IPS-18a (cell line): ENCODE measurements around the gene EML4.

Experiments used
- H3K27ac ChIP-seq: one replicate; pipeline ENCODE4 v1.5.1; 2013; ENCODE audit warnings: low read length
- H3K27me3 ChIP-seq: one replicate; pipeline ENCODE4 v1.6.1; 2013; ENCODE audit warnings: mild to moderate bottlenecking, low read length; ENCODE audit not compliant: control insufficient read depth, insufficient read depth
- H3K36me3 ChIP-seq: one replicate; pipeline ENCODE4 v1.6.1; 2013; ENCODE audit warnings: low read depth, low read length; ENCODE audit not compliant: control insufficient read depth
- H3K4me1 ChIP-seq: one replicate; pipeline ENCODE4 v1.6.1; 2013; ENCODE audit warnings: low read depth, low read length; ENCODE audit not compliant: control insufficient read depth
- H3K4me3 ChIP-seq: one replicate; pipeline ENCODE4 v1.5.1; 2013; ENCODE audit warnings: low read length
- H3K9ac ChIP-seq: one replicate; pipeline ENCODE4 v1.6.1; 2013; ENCODE audit warnings: mild to moderate bottlenecking, low read length, moderate library complexity
- H3K9me3 ChIP-seq: one replicate; pipeline ENCODE4 v1.6.1; 2013; ENCODE audit warnings: low read depth, low read length; ENCODE audit not compliant: control insufficient read depth

EML4 gene

GRCh38 chr2:42140496-42140895 lies 28.7 kb upstream of the EML4 start:
- peaks cover 18% of the 10 kb centered on the region for H3K4me1 ChIP-seq
- no peaks in the 10 kb centered on the region for H3K9me3 ChIP-seq
- no peaks in the 10 kb centered on the region for H3K36me3 ChIP-seq
- H3K27ac ChIP-seq = no peak overlapping the region
- H3K4me3 ChIP-seq = no peak overlapping the region
- H3K9ac ChIP-seq = no peak overlapping the region
- H3K27me3 ChIP-seq = no peaks in the 10 kb centered on the region

DNA sequence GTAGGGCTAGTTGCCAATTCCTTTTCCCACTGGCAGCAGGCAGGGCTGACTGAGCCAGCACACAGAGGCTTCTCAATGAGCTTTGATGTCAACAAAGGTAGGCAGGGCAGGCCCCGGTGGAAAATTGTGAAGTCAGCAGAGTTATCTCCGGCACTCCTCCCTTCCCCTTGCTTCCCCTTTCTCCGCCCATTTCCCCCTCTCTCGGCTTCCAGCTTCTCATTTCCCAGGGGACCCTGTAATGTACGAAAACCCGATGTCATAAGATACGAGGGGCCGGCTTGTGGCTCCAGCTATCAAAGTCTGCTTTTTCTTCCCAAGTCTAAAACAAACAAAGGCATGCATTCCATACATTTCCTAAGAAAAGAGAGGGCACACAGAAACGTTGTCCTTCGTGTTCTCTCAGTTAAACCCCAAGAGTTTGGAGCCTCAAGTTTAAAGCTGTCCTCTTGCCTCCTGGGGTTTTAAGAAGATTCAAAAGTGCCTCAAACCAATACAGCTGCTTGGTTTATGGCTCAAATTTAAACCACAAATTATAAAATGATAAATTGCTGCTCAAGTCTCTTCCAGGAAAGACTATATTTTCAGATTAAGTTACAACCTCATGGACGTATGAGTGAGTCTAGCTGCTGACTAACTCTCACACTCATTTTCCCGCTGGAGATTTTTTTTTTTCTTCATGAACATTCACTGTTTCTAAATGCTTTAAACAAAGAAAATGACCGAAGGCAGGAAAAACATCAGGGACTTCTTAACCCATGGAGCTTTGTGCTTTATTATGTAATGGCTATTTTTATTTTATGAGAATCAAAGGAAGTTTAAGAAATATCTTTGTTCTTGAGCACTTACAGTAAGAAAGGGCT lies 27.2 kb upstream of the EML4 start:
- H3K9ac ChIP-seq = peak overlapping the region; percentile 33

GRCh38 chr2:42142547-42143184 lies 26.5 kb upstream of the EML4 start:
- Histone ChIP-seq H3K4me3 (no peak overlapping the region), H3K4me1 (peaks cover 18% of the 10 kb centered on the region), H3K27me3 (no peaks in the 10 kb centered on the region), H3K9me3 (no peaks in the 10 kb centered on the region), H3K36me3 (no peaks in the 10 kb centered on the region), H3K27ac (no peak overlapping the region), H3K9ac (no peak overlapping the region)

More for the DNA sequence above, 27.2 kb upstream of the EML4 start:
- Histone ChIP-seq H3K27ac (no peak overlapping the region), H3K4me3 (peak overlapping the region; percentile 43), H3K36me3 (no peaks in the 10 kb centered on the region), H3K9me3 (no peaks in the 10 kb centered on the region), H3K27me3 (no peaks in the 10 kb centered on the region), H3K4me1 (peaks cover 18% of the 10 kb centered on the region)

DNA sequence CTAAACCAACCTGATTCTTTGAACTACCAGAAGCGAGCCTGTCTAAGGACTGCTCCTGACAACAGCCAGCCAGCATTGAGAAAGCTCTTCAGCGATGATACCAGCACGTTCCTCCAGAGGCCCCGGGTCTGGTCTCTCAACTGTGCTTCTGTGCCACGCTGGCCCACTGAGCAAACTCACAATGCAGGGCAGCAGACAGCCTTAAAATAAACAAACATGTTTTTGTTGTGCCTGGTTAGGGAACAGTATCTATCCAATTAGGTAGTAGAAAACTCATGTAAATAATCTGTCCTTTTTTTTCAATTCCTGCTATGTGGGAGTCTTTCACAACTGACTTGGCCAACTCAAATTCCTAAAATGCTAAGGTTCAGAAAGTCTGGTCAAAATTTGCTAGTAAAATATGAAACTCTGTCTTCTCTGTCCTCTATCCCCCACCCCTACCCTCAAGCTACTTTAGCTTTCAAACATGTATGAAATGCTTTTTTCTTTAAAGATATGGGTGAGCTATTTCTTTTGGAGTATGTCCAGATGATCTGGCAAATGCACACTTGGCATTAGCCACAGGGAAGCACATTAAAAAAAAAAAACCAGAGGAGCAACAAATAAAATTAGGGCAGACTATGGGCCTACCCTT lies 21.4 kb upstream of the EML4 start:
- no peaks in the 10 kb centered on the region for H3K27me3 ChIP-seq
- no peak overlapping the region for H3K9ac ChIP-seq
- no peak overlapping the region for H3K27ac ChIP-seq
- H3K9me3 ChIP-seq = no peaks in the 10 kb centered on the region
- no peaks in the 10 kb centered on the region for H3K36me3 ChIP-seq
- peaks cover 3% of the 10 kb centered on the region for H3K4me1 ChIP-seq
- no peak overlapping the region for H3K4me3 ChIP-seq

- no peaks in the 10 kb centered on the region for H3K9me3 ChIP-seq
- no peaks in the 10 kb centered on the region for H3K27me3 ChIP-seq
- no peak overlapping the region for H3K27ac ChIP-seq
- H3K4me1 ChIP-seq = peaks cover 6% of the 10 kb centered on the region
- H3K36me3 ChIP-seq = no peaks in the 10 kb centered on the region
- no peak overlapping the region for H3K4me3 ChIP-seq
- no peak overlapping the region for H3K9ac ChIP-seq
Measured at GRCh38 chr2:42150159-42150558, 19.0 kb upstream of the EML4 start.

DNA sequence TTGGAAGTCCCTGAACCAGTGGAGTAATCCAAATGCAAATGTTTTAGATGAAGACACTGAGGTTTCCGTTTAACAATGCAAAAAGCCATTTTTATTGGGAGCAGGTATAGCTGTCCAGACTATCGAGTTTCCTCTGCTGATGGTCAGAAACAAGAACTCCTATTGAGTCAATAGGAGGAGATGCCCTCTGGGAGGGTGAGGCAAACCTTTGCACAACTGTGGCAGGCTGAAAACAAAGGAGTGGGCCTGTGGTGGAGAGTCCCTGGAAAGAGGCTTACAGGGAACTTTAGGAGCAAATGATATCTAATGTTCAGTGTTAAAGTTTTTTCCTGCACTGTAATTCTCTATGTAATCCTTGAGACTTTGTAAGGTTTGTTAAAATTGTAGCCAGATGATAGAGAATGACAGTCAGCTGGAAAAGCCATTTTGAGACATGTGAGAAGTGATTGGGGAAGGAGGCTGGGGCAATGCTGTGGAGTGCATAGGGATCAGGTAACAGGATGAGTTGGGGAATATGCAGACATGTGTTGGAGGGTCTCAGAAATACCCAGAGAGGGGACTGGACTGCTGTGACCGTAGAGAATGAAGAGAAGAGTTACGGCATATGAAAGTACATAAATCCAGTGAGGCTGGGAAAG lies 15.1 kb upstream of the EML4 start:
- Histone ChIP-seq H3K27me3 (no peaks in the 10 kb centered on the region), H3K9me3 (no peaks in the 10 kb centered on the region), H3K9ac (no peak overlapping the region), H3K36me3 (no peaks in the 10 kb centered on the region), H3K27ac (no peak overlapping the region), H3K4me1 (peaks cover 11% of the 10 kb centered on the region), H3K4me3 (no peak overlapping the region)

DNA sequence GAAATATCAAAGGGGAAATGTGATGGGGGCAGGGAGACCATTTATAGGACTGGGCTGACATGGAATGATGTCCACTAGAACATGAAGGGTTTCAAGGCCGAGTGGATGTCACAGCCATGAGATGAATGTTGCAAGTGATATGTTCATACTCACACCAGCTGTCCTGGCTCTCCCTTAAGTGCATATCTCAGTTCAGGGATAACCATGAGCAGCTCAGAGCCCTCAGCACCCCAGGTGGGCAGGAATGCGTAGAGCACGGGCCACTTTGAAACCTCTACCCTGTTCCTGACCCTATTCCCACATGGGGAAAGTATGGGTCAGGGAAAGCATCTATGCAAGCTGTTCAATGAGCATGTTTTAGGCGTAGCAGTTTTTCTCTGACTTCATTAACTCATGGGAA lies 12.4 kb upstream of the EML4 start:
- no peak overlapping the region for H3K4me3 ChIP-seq

GRCh38 chr2:42161444-42161843 lies 7.7 kb upstream of the EML4 start:
- Histone ChIP-seq H3K36me3 (no peaks in the 10 kb centered on the region), H3K4me1 (peaks cover 4% of the 10 kb centered on the region), H3K27ac (no peak overlapping the region), H3K4me3 (no peak overlapping the region), H3K9me3 (no peaks in the 10 kb centered on the region), H3K9ac (no peak overlapping the region), H3K27me3 (no peaks in the 10 kb centered on the region)

More for the DNA sequence above, 12.4 kb upstream of the EML4 start:
- no peak overlapping the region for H3K27ac ChIP-seq
- H3K36me3 ChIP-seq = no peaks in the 10 kb centered on the region
- no peak overlapping the region for H3K9ac ChIP-seq
- H3K27me3 ChIP-seq = no peaks in the 10 kb centered on the region
- peaks cover 11% of the 10 kb centered on the region for H3K4me1 ChIP-seq
- H3K9me3 ChIP-seq = no peaks in the 10 kb centered on the region

DNA sequence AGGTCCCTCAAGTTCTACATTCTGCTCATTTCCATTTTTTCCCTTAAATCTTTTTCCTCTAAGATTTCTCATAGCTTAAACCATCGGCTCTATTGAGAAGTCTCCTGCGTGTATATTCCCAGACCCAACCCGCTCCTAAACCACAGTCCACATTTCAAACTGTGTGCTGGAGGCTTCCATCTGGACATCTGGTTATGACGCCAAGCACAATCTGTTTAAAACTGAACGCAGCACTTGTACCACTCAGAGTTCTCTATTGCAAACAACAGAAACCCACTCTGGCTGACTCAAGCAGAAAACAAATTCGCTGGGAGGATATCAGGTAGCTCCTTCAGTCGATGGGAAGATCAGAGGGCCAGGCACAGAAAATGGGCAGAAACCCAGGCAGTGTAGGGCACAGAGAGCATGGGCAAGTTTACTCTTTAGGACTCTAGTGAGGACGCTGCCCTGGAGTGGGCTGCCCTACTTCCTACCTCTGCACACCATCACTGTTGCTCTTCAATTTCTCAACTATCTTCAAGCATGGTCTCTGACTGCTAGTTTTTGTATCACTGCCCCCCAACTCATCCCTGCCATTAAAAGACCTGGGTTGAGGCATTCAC lies 5.6 kb upstream of the EML4 start:
- peaks cover 1% of the 10 kb centered on the region for H3K4me1 ChIP-seq
- H3K9me3 ChIP-seq = no peaks in the 10 kb centered on the region
- no peak overlapping the region for H3K4me3 ChIP-seq
- no peaks in the 10 kb centered on the region for H3K36me3 ChIP-seq
- no peaks in the 10 kb centered on the region for H3K27me3 ChIP-seq
- H3K27ac ChIP-seq = no peak overlapping the region
- no peak overlapping the region for H3K9ac ChIP-seq

- H3K9me3 ChIP-seq = no peaks in the 10 kb centered on the region
- H3K27ac ChIP-seq = no peak overlapping the region
- no peak overlapping the region for H3K9ac ChIP-seq
- H3K4me3 ChIP-seq = no peak overlapping the region
- H3K27me3 ChIP-seq = no peaks in the 10 kb centered on the region
- no peaks in the 10 kb centered on the region for H3K36me3 ChIP-seq
- peaks cover 5% of the 10 kb centered on the region for H3K4me1 ChIP-seq
Measured at GRCh38 chr2:42164046-42164445, 5.1 kb upstream of the EML4 start.

GRCh38 chr2:42164971-42165370 lies 4.2 kb upstream of the EML4 start:
- no peak overlapping the region for H3K9ac ChIP-seq
- peaks cover 5% of the 10 kb centered on the region for H3K4me1 ChIP-seq
- no peak overlapping the region for H3K27ac ChIP-seq
- H3K27me3 ChIP-seq = no peaks in the 10 kb centered on the region
- H3K9me3 ChIP-seq = no peaks in the 10 kb centered on the region
- H3K36me3 ChIP-seq = no peaks in the 10 kb centered on the region
- H3K4me3 ChIP-seq = no peak overlapping the region
